Skeletal muscle cell (primary cell): ENCODE data around the gene ATAD3B.

Experiments used
- DNase-seq: peaks from one replicate; pipeline ENCODE4 v3.0.0-alpha.2; 2010; ENCODE audit warnings: low read depth
- H3K4me3 ChIP-seq: 2 replicates; pipeline ENCODE4 v1.5.1; 2011; ENCODE audit warnings: low read depth, mild to moderate bottlenecking, control low read depth, low read length, moderate library complexity

The ATAD3B gene

DNA sequence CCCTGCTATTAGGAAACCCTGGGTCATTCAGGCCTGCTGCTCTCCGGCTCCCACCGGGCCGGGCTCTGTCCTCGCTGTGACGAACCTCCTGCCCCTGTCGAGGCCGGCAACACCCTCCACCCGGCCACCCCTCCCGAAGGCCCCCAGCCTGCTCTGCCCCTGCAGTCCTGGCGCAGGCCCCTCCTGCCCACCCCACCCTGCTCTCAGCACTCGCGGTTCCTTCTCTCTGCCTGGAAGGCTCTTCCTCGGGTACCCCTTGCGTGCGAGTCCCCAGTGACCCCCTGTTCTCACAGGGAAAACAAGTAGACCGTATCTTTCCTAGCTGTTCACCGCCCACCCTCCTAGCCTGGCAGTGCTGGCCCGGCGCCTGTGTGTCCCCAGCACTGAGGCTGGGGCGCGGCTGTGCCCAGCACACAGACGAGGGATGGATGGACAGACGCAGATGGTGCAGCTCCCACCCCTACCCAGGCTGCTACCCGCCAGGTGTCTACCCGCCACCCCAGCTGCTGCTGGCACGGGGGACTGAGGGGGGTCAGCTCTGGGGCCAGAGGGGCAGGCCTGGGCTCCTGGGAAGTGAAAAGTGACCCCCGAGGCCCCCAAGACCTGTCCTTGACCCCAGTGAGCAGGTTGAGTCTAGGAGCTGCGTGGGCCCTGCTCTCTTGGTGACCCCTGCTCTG, 39.2 kb upstream of the ATAD3B start:
- DNase-seq = no peak
- H3K4me3 ChIP-seq = no peak overlapping the region

DNA sequence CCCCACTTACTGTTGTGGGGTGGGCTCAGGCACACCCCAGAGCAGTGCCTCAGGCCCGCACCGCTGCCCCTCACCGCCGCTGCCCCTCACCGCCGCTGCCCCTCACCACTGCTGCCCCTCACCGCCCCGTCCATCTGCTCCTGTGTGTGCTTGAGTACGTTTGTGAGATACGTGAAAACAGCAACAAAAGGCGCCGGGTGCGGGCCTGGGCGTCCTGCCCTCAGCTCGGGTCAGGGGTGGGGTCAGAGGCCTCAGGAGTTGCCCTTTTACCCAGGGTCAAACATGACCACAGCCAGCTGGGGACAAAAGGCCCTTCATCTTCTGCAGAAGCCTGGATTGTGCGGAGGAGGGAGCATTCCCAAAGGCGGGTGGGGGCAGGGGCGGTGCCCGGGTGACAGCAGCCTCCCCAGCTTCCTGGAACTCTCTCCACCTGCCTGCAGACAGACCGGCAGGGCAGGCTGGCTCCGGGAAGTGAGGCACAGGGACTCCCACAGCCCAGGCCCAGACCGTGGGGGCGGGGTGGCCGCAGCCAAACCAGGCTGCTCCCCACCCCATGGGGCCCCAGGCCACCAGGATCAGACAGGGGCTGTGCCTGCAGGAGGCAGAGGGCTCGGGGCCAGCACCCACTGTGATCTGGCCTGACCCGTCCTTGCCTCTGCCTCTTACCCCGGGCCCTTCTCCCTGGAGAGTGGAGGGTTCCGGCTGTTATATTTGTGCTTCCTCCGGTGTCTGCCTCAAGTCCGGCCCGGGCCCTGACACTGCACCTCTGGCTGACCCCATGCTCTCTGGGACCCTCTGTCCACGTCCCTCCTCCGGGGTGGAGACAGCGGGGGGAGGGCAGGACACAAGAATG, 38.4 kb upstream of the ATAD3B start:
- no peak for DNase-seq
- H3K4me3 ChIP-seq = no peak overlapping the region

DNA sequence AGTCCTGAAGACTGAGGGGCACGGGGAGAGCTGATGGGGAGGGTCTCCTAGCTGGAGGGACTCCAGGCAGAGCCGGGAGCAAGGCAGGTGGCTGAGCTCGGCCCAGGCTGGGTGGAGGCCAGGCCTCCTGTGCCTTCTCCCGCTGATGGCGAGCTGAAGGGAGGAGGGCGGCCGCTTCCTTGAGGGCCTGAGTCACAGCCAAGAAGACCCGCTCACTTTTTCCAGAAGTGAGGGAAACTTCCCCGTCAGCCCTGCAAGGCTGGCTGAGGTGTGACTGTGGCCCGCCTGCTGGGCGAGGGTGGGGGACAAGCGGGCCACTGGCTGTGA, 37.8 kb upstream of the ATAD3B start:
- DNase-seq = no peak
- H3K4me3 ChIP-seq = no peak overlapping the region

DNA sequence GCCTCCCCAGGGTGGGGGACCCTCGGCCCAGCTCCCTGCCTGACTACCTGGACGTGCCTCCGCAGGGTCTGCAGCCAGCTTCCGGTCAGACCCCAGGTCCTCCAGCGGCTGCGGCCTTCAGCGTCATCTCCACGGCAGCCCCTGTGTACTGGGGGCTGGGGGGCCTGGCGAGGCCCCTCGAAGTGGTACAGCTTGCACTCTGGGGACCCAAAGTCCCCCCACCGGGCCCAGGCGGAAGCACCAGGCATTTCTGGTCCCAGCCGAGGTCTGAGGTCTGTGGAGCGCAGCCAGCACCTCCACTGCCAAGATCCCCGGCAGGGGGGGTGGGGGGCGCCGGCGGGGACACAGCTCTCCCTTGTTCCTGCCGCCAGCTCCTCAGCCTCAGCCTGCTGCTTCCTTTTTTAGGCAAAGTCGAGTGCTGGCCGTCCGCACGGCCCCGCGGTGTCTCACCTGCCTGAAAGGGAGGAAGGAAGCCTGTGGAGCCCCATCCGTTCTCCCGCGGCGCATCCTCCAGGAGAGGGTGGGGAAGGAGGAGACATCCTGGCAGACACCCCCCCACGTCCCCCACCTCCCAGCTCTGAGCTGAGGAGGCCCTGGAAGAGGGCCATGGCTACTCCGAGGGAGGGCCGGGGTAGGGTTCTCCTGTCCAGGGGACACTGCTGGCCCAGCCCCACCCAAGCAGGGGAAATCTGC, 37.3 kb upstream of the ATAD3B start:
- DNase-seq = no peak
- no peak overlapping the region for H3K4me3 ChIP-seq

DNA sequence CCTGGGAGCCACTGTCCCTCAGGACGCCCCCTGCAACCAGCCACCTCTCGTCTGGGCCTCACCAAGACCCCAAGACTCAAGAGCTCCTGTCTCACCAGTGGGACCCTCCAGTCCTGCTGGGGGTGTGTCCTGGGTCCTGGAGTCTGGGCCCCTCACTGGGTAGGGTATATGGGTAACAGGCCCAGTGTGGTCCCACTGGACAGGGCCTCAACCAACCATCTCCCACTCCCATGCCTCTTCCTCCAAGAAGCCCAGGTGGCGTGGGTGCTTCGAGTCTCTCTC, 36.8 kb upstream of the ATAD3B start:
- no peak for DNase-seq
- H3K4me3 ChIP-seq = no peak overlapping the region

DNA sequence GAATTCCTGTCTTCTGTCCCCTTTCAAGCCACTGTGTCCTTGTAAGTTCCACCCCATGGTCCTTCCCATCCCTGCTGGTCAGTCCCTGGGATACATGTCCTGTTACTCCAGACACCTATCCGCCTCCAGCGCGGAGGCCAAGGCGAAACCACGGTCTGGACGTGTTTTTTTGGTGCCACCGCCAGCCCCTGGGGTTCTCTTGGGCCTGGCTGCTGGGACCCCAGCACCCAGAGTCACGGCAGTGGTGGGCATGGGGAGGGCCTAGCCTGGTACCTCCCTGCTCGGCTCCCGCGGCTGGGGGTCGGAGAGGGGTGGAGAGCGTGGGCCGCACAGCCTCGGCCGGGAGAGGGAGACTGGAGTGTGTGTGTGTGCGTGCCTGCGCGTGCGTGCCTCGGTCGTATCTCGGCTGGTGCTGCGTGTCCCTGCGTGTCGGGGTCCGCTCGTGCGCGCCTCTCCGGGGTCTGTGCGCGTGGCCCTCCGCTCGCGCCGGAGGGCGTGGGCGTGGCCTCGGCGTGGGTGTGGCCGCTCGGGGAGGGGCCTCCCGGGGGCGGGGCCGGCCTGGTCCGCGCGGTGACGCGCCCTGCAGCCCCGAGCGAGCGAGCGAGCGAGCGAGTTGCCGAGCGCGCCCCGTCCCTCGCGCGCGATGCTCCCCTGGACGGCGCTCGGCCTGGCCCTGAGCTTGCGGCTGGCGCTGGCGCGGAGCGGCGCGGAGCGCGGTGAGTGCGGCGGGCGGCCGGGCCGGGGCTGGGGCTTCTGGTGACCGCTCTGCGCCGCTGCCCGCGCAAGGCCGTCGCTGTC, 36.3 kb upstream of the ATAD3B start, which contains the start of gene VWA1:
TSS of gene VWA1 (plus strand) at position 585 of the 798 bp plus-strand sequence. CDS start at position 644, 59 bp downstream.
- peak within 1 kb of the TSS; percentile 60 for H3K4me3 ChIP-seq
- no peak for DNase-seq

DNA sequence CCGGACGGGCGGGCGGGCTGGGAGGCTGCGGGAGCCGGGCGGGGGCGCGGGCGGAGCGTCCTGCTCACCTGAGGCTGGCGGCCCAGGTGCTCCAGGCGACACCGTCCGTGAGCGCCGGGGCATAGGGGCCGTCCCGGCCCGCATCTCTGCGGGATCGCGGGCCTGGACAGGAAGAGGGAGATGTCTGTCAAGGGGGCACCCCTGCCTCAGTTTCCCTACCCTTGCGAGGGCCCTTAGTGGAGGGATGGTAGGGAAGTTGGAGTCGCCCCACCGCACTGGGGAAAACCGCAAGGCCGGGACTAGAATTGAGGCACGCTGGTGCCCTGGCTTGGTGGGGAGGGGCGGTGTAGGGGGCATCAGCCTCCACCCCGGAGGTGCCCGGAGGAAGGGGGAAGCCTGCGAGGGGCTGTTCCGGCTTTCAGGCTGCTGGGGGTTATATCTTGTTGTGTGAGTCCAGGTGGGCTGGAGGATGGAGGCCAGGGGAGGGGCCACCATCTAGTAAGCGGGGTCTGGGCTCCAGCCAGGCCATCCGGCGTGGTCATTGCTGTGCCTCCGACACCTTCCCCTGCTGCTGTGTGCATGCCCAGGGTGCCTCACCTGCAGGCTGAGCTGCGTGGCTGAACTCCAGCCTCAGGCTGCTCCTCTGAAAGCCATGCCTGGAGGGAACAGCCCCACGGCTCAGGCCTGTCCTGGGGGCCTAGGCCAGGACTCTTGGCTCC, 35.5 kb upstream of the ATAD3B start:
- H3K4me3 ChIP-seq = peak overlapping the region; percentile 60
- no peak for DNase-seq

DNA sequence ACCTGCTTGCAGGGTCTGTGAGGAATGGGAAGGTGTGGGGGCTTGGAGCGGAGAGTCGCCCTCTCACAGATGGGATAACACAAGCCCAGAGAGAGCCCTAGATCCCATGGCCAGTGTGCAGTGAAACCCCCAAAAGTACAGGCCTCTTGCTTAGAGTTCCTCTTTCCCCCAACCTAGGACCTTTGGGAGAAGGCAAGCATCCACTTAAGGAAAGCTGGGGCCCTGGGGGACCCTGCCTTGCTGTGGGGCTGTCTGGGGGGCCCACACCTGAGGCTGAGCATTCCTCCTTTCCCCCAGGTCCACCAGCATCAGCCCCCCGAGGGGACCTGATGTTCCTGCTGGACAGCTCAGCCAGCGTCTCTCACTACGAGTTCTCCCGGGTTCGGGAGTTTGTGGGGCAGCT, 34.9 kb upstream of the ATAD3B start:
- no peak for DNase-seq
- H3K4me3 ChIP-seq = peak overlapping the region; percentile 60

DNA sequence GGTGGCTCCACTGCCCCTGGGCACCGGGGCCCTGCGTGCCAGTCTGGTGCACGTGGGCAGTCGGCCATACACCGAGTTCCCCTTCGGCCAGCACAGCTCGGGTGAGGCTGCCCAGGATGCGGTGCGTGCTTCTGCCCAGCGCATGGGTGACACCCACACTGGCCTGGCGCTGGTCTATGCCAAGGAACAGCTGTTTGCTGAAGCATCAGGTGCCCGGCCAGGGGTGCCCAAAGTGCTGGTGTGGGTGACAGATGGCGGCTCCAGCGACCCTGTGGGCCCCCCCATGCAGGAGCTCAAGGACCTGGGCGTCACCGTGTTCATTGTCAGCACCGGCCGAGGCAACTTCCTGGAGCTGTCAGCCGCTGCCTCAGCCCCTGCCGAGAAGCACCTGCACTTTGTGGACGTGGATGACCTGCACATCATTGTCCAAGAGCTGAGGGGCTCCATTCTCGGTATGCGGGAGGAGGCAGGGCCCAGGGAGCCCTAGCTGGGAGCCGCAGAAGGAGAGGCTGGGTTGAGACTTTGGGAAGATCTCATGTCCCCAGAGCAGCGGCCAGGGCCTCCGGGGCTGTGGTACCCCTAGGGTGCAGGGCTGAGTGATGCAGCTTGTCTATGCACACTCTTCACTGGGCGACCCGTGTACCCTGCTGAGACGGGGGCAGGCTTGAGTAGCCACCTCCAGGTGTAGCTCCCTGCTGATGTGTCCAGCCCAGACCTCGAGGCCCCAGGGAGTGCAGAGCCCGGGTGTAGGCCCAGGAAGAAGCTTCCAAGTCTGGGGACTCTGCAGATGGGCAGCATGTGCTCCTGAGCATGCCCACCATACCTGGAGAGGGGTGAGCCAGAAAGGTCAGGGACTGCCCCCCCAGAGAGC, 34.3 kb upstream of the ATAD3B start:
- no peak for DNase-seq
- H3K4me3 ChIP-seq = no peak overlapping the region

DNA sequence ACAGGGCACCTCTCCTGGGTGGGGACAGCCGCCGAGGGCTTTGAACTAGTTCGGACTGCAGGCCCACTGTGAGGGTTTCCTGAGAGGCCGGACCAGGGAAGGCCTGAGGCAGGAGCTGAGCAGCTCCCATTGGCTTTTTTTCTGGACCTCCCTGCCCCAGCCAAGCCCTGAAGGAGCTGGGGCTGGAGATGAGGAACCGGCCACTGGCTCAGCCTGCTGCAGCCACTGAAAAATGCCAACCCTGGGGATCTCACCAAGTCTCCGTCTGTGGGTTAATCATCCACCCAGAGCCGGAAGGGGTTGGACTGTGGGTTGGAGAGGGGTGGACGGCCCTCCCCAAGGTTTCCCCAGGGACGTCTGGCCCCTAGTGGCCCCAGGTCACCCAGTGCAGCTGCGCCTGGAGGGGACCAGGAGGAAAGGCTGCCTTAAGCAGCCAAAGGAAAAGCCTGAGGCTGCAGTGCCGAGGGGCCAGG, 33.6 kb upstream of the ATAD3B start:
- no peak overlapping the region for H3K4me3 ChIP-seq
- no peak for DNase-seq

DNA sequence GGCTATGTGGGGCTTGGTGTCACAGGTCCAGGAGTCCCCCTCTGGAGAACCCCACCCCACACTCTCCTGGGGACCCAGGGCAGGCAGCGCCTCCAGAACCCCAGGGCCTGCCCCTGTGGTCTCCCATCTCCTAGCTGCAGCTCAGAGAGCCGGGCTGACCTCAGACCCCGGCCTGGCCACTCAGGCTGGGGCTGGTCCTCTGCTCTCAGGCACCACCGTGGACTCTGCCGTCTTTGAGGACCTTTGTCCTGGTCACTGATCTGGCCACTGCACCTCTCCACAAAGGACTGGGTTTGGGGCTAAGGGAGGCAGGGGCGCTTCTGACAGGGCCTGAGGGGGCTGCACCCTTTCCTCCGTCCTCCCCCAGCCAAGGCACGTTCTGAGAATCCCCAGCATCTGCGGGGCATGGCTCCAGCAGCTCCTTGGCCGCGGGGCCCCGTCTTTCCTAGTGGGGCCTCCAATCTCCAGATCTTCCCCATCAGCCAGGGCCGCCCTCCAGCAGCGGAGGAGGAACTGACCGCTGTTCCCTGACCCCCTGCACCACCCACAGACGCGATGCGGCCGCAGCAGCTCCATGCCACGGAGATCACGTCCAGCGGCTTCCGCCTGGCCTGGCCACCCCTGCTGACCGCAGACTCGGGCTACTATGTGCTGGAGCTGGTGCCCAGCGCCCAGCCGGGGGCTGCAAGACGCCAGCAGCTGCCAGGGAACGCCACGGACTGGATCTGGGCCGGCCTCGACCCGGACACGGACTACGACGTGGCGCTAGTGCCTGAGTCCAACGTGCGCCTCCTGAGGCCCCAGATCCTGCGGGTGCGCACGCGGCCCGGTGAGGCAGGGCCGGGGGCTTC, 32.8 kb upstream of the ATAD3B start:
- H3K4me3 ChIP-seq = no peak overlapping the region
- no peak for DNase-seq

DNA sequence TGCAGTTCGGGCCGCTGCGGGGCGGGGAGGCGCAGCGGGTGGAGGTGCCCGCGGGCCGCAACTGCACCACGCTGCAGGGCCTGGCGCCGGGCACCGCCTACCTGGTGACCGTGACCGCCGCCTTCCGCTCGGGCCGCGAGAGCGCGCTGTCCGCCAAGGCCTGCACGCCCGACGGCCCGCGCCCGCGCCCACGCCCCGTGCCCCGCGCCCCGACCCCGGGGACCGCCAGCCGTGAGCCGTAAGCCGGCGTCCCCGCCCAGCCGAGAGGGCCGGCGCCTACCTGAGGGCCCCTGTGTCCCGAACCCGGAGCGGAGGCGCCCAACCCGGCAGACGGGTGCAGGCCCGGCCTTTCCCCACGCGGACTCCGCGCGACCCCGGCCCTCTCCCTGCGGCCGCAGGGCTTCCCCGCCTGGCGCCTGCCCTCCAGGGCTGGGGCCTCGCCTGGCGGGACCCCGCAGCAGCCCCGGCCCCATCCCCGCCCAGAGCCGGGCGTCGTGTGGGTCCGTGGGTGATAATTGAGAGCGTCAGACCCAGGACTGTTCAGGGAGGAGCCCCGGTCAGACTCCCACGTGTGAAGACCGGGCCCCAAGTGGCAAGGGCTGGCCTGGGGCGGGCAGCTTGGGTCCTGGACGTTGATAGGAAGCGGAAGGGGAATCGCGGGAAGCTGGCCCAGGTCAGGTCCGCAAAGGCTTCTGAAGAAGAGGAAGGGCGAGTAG, 31.9 kb upstream of the ATAD3B start:
- no peak overlapping the region for H3K4me3 ChIP-seq
- DNase-seq = no peak

DNA sequence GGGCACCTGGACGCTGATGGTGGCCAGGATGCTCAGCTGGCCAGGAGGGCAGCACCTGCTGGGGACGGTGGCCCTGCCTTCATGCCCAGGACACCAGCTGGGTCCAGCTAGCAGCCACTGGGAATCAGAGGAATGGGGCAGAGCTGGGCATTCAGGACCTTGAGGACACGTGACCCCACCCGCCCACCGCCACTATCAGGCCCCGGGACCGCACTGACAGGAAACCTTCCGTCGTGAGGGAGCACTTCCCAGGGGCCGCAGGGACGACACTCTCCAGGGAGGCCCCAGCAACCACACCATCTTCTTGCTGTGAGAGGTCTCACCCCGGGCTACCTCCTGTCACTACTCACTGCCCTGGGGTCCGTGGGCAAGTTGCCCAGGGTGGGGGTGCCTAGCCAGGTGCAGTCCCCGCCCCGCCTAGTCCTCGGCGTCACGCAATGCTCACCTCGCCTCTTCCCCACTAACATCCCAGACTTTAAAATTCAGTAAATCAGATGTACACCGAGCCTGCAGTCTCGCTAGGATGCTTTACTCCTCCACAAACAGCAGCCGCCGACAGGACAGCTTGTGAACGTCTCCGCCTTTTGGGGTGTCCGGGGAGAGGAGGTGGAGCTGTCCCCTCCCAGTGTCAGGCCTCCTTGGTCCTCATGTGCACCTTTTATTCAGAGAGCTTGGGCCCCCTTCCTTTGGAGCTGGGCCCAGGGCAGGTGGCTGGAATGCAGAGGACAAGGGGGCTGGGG, 31.1 kb upstream of the ATAD3B start:
- no peak overlapping the region for H3K4me3 ChIP-seq
- DNase-seq = no peak

DNA sequence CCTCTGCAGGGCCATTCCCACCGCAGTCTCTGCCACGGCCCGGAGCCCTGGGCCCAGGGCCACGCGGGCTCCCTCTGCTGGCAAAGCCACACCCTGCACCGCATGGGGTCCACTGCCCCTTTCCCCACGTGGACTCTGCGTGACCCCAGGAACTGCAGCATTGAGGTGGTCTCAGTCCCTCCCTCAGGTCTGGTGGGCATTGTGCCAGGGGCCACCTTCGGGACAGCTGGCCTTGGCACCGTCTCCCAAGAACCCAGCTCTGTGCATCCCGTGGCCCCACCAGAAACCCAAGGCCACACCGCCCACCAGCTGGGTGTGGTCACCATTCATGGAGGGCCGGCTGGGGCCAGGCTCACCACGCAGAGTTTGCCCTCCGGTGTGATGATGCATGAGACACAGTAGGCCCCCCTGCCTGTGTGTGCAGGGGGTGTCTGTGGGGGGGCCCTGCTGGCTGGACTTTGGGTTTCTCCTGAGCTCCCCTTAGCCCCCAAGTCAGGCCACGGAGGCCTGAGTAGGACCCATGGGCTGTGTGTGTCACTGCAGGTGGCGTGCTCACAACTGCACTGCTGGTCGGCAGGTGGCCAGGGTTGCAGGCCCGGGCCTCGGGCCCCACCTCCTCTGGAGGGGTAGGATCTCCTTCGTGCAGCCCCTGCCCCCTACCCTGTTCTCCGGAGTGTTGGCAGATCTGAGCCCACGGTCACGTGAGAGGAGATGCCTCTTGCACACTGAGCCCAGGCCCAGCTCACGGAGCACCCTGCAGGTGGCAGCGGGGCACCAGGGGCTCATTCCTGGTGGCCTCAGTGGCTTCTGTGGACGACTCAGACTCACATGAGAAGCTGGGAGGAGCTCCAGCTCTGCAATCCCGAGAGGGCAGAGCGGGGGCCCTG, 30.3 kb upstream of the ATAD3B start:
- H3K4me3 ChIP-seq = no peak overlapping the region
- no peak for DNase-seq

DNA sequence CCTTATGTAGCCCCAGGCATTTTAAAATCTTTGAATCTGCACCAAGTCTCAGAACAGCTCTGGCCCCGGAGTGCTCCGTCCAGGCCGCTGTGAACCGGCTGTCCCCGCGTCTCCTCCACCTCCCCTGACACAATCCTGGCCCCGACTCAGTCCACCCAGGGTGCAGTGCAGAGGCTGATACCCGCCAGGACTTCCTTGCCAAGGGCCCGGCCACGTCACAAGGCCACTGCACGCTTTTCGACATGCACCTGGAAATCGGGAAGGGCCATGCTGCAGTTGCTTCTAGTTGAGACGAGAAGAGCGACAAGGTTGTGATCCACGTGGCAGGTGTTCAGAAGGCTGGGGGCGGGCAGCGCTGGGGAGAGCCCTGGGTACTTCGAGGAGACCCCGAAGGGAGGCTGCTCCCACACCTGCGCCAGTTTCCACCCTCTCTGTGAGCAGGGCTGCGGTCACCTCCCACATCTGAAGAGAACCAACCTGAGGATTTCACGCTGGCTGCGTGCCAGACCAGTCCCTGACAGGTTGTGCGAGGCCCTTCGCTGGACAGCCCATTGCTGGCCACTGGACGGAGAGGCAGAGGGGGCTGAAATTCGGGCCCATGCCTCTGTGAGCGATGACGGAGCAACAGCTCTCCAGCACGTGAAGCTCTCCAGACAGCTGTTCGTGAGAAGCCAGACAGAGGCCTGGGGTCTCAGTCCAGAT, 29.3 kb upstream of the ATAD3B start:
- H3K4me3 ChIP-seq = no peak overlapping the region
- DNase-seq = no peak
